Measurements from ENCODE around the gene ST6GALNAC4.

Gene ST6GALNAC4

DNA sequence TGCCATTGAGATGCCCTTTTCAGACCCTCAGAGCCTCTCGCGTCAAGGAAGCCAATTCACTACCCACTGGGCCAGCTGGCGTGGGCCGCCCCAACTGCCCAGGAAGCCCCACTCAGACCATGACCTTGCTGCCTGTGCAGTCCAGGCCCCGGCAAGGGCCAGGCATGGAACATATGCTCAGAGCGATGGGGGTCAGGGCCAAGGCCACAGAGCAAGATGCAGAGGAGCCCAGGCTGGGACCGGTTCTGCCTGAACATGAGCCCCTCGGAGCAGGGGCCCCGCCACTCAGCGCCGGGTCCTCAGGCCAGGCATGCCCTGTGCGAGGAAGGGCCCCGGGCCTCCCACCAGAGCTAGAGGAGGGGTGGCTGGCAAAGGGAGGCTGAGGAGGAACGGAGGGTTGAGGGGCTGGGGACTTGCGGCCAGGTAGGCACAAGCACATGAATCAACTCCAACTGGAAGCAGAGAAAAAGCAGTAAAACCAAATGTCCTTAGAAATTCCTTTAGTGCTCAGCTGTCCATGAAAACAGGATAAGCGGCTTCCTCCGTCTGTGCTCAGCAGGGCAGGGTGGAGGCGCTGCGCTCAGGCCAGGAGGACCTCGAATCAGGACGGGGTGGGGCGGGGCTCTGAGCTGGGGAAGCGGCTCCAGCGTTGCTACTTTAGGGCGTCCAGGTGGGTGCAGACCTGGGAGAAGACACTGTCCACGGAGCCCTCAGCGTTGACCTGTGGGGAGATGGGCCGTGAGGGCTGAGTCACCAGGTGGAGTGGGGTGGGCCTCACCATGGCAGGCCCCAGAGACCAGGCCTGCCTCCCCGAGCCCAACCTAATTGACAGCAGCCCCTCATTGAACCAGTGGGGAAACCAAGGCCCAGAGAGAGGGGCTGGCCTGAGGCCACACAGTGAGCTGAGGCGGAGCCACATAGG lies 49.2 kb downstream of the ST6GALNAC4 start:
- DNase-seq (ENCODE audit: insufficient read length, low spot score) (no peak), FAIRE-seq (no peak)

DNA sequence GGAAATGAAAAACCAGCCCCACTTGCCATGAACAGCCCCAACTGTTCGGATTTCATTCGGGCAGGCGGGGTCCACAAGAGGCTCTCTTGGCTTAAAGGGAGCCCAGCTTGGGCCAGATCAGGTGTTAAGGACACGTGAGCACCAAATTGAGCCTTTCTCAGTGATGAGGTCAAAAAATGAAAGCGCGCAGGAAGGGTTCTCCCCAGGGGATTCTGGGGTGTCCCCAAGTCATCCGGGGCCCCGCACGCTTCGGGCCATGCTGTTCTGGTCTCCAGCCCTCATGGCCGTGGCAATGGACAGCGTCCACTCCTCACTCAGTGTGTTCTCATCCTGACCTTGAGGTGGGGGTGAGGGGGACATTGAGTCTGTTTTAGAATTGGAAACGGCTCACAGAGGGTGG lies 50.3 kb downstream of the ST6GALNAC4 start:
- DNase-seq (ENCODE audit: insufficient read length, low spot score) (no peak), FAIRE-seq (no peak)
- TF ChIP-seq, protein P1, sequence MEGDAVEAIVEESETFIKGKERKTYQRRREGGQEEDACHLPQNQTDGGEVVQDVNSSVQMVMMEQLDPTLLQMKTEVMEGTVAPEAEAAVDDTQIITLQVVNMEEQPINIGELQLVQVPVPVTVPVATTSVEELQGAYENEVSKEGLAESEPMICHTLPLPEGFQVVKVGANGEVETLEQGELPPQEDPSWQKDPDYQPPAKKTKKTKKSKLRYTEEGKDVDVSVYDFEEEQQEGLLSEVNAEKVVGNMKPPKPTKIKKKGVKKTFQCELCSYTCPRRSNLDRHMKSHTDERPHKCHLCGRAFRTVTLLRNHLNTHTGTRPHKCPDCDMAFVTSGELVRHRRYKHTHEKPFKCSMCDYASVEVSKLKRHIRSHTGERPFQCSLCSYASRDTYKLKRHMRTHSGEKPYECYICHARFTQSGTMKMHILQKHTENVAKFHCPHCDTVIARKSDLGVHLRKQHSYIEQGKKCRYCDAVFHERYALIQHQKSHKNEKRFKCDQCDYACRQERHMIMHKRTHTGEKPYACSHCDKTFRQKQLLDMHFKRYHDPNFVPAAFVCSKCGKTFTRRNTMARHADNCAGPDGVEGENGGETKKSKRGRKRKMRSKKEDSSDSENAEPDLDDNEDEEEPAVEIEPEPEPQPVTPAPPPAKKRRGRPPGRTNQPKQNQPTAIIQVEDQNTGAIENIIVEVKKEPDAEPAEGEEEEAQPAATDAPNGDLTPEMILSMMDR (IDR thresholded peaks at IDR 0.05; ENCODE audit: insufficient read depth, missing control alignments), result no peak

More for the DNA sequence above, 49.2 kb downstream of the ST6GALNAC4 start:
- TF ChIP-seq, protein P1 (IDR thresholded peaks at IDR 0.05; ENCODE audit: insufficient read depth, missing control alignments), result no peak

DNA sequence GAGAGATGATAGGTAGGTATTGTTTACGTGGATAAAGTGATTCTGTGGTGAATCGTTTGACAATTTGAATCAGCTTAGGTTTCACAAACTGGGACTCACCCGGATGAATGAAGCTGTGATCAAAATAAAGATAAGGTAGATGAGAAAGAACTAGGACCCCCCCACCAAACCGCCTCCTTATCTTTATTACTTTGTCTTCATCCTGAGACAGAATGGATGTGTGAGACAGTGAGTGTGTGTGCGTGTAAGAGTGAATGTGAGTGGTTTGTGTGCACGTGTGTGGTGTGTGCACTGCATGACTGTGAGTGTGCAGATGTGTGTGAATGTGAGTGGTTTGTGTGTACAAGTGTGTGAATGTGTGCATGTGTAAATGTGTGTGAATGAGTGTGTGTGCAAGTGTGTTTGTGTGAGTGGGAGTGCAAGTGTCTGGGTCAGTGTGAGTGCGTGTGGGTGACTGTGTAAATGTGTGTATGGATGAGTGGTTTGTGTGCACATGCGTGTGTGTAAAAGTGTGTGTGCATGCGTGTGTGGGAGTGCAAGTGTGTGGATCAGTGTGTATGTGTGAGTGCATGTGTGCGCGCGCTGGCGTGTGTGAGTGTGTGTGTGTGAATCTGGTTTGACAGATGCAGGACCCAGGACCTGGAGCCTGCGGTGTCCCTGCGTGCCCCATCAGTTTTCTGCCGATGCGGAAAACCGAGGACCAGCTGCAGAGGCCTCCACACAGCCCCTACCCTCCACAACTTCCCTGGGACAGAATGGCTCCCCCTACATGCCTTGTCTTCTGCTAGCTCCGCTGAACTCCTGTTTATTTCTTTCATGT lies 51.0 kb downstream of the ST6GALNAC4 start:
- DNase-seq (ENCODE audit: insufficient read length, low spot score), result no peak
- no peak for FAIRE-seq

DNA sequence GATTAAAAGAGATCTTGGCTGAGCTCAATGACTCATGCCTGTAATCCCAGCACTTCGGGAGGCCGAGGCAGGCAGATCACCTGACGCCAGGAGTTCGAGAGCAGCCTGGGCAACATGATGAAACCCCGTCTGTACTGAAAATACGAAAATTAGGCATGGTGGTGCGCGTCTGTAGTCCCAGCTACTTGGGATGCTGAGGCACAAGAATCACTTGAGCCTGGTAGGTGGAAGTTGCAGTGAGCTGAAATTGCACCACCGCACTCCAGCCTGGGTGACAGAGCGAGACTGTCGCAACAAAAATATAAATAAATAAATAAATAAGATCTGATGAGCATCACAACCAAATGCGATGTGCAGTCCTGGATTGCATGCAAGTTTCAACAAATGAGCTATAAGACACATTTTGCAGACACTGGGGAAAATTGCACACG lies 53.6 kb downstream of the ST6GALNAC4 start:
- no peak for DNase-seq (ENCODE audit: insufficient read length, low spot score)
- FAIRE-seq, result no peak
- TF ChIP-seq, protein P1 (IDR thresholded peaks at IDR 0.05; ENCODE audit: insufficient read depth, missing control alignments), result no peak

More for the DNA sequence above, 51.0 kb downstream of the ST6GALNAC4 start:
- TF ChIP-seq, protein P1 (IDR thresholded peaks at IDR 0.05; ENCODE audit: insufficient read depth, missing control alignments), result no peak

DNA sequence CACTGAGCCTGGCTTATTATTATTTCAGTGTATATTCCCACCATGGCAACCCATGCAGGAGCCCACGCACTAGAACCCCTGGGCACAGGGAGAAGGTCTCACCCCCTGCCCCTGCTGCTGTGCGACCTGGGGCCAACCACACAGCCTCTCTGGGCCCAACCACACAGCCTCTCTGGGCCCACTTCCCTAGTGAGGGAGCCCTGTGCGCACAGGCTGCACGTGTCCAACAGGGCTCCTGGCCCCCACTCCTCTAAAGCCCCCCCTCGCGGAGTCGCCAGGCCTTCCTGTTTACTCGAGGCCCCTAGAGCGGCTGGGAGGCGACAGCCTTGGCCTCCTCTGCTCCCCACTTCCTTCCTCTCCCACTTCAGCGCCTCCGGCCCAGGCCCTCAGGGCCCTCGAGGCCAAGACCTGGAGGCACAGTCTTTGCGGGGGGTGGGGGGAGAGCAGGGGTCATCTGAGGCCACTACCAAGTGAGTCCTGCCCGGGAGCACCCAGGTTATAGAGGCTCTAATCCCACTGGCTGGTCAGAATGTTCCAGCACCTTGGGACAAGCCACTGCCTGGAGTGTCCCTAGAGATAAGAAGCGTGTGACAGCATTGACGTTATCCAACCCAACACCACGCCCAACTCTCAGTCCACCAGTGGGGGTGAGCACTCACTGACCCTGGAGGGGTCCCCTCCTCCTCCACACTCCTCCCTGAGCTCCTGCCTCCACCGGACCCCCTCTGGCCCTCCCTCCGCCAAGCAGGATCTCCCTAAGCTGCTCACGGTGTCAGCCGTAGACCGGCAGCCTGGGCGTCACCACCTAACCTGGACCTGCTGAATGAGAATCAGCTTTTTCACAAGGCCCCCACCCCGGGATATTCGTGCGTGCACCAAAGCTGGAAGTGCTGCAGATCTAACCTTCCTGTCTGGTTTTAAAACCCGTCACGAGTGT lies 54.5 kb downstream of the ST6GALNAC4 start:
- FAIRE-seq (no peak), DNase-seq (ENCODE audit: insufficient read length, low spot score) (no peak)
- TF ChIP-seq, protein P1 (IDR thresholded peaks at IDR 0.05; ENCODE audit: insufficient read depth, missing control alignments), result no peak

DNA sequence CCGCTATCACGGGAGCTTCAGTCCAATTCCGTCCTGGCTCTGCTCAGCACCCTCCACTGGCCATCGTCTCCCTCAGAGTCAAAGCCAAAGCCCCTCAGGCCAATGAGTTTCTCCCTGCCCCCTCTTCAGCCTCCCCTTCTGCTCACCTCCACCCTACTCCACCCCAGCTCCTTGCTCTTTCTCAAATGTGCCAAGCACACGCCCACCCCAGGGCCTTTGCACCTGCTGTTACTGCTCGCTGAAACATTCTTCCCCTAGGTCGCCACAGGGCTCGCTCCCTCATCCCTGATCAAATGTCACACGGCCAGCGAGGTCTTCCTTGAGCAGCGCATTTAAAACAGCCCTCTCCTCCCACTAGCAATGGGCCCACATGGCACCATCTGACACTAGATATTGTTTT lies 56.1 kb downstream of the ST6GALNAC4 start:
- FAIRE-seq (no peak), DNase-seq (ENCODE audit: insufficient read length, low spot score) (no peak)
- TF ChIP-seq, protein P1 (IDR thresholded peaks at IDR 0.05; ENCODE audit: insufficient read depth, missing control alignments), result no peak

Measured in D721Med (cell line).